Mesendoderm (in vitro differentiated cells): Measurements from ENCODE around the gene RALGPS1.

Experiments used
- DNase-seq: peaks from one replicate; pipeline ENCODE4 v3.0.0; 2013
- H2AK5ac ChIP-seq: 2 replicates; pipeline ENCODE4 v1.6.1; 2013; ENCODE audit warnings: low read length, inconsistent platforms
- H2BK120ac ChIP-seq: 2 replicates; pipeline ENCODE4 v1.6.1; 2013; ENCODE audit warnings: low read depth, mild to moderate bottlenecking, low read length, moderate library complexity, mixed read lengths
- H2BK15ac ChIP-seq: replicated peaks from 2 replicates; pipeline ENCODE4 v1.6.1; 2013; ENCODE audit warnings: low read depth, mild to moderate bottlenecking, moderate library complexity
- H2BK5ac ChIP-seq: 2 replicates; pipeline ENCODE4 v1.6.1; 2013; ENCODE audit warnings: low read length, inconsistent platforms
- H3K18ac ChIP-seq: 2 replicates; pipeline ENCODE4 v1.6.1; 2013; ENCODE audit warnings: mild to moderate bottlenecking, low read length, mixed read lengths
- H3K23ac ChIP-seq: one replicate; pipeline ENCODE4 v1.6.1; 2013; ENCODE audit warnings: low read length
- H3K27ac ChIP-seq: 2 replicates; pipeline ENCODE4 v1.5.1; 2013; ENCODE audit warnings: low read depth, mild to moderate bottlenecking, inconsistent platforms, low read length, moderate library complexity
- H3K27me3 ChIP-seq: 2 replicates; pipeline ENCODE4 v1.6.1; 2013; ENCODE audit warnings: low read length, control low read depth, mild to moderate bottlenecking, inconsistent platforms; ENCODE audit not compliant: insufficient read depth, poor library complexity
- H3K36me3 ChIP-seq: 2 replicates; pipeline ENCODE4 v1.6.1; 2013; ENCODE audit warnings: low read length, inconsistent platforms; ENCODE audit not compliant: control insufficient read depth, insufficient read depth
- H3K4ac ChIP-seq: one replicate; pipeline ENCODE4 v1.6.1; 2013; ENCODE audit warnings: low read depth, mild to moderate bottlenecking, low read length, moderate library complexity
- H3K4me1 ChIP-seq: 2 replicates; pipeline ENCODE4 v1.6.1; 2013; ENCODE audit warnings: low read depth, low read length, inconsistent platforms; ENCODE audit not compliant: control insufficient read depth
- H3K4me2 ChIP-seq: 2 replicates; pipeline ENCODE4 v1.6.1; 2013; ENCODE audit warnings: low read length
- H3K4me3 ChIP-seq: 2 replicates; pipeline ENCODE4 v1.5.1; 2013; ENCODE audit warnings: mild to moderate bottlenecking, low read length
- H3K56ac ChIP-seq: one replicate; pipeline ENCODE4 v1.6.1; 2013; ENCODE audit warnings: low read length
- H3K79me1 ChIP-seq: 2 replicates; pipeline ENCODE4 v1.6.1; 2013; ENCODE audit warnings: low read length, inconsistent platforms
- H3K79me2 ChIP-seq: 2 replicates; pipeline ENCODE4 v1.6.1; 2013; ENCODE audit warnings: mild to moderate bottlenecking, low read length; ENCODE audit not compliant: control insufficient read depth, insufficient read depth
- H3K9ac ChIP-seq: 2 replicates; pipeline ENCODE4 v1.6.1; 2013; ENCODE audit warnings: low read length, inconsistent platforms
- H4K5ac ChIP-seq: one replicate; pipeline ENCODE4 v1.6.1; 2013; ENCODE audit warnings: low read length
- H4K8ac ChIP-seq: one replicate; pipeline ENCODE4 v1.6.1; 2013; ENCODE audit warnings: low read depth, mild to moderate bottlenecking, control low read depth, low read length, moderate library complexity
- whole genome bisulfite sequencing: extraction: QIAGEN DNeasy Blood & Tissue Kit; methylation state at CpG from one replicate; pipeline ENCODE4 v1.1.7; 2013; ENCODE audit warnings: low lambda C conversion rate, missing lambda C conversion rate; ENCODE audit not compliant: insufficient coverage; ENCODE audit errors: extremely low coverage; 5-methylcytosine and 5-hydroxymethylcytosine counted together

Gene RALGPS1

DNA sequence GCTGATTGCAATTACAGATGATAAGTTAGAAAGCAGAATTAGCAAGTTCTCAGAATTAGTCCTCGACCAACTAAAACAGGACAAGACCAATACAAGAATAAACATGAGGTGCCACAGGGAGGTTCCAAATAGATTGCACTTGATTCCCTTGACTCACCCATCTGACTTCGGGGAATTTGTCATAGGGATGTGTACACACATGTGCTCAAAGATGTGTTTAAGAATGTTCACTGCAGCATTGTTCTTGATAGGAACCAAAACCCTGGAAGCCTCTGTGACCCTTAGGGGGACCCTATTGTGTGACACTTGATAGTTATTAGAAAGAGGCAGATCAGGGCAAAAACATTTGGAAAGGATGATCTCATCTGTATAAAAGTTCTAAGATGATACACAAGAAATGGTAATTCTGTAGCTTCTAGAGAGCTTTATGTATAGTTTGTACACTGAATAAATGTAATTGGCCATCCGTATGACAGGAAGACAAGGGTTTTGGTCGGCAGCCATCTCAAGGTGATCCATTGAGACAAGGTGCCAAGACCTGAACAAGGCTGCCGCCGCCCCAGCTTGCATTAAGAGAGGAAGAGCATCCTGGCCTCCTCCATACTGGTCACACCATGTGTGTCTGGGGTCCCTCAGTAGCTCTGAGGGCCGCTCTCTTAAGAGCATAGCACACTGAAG, 301.8 kb downstream of the RALGPS1 start:
- Histone ChIP-seq H3K9ac (no peak overlapping the region), H2AK5ac (no peak overlapping the region), H3K23ac (no peak overlapping the region), H3K4ac (no peak overlapping the region), H2BK120ac (no peak overlapping the region), H3K79me1 (no peaks in the 10 kb centered on the region), H3K4me3 (no peak overlapping the region), H3K4me2 (no peak overlapping the region), H3K27ac (no peak overlapping the region), H2BK5ac (no peak overlapping the region), H2BK15ac (no peak overlapping the region), H3K4me1 (no peaks in the 10 kb centered on the region), H3K56ac (no peak overlapping the region), H4K8ac (no peak overlapping the region), H4K5ac (no peak overlapping the region), H3K27me3 (no peaks in the 10 kb centered on the region), H3K79me2 (no peaks in the 10 kb centered on the region), H3K36me3 (no peaks in the 10 kb centered on the region), H3K18ac (no peak overlapping the region)
- WGBS, result no CpG with 5 or more reads among the region's 7 CpGs
- no peak for DNase-seq

DNA sequence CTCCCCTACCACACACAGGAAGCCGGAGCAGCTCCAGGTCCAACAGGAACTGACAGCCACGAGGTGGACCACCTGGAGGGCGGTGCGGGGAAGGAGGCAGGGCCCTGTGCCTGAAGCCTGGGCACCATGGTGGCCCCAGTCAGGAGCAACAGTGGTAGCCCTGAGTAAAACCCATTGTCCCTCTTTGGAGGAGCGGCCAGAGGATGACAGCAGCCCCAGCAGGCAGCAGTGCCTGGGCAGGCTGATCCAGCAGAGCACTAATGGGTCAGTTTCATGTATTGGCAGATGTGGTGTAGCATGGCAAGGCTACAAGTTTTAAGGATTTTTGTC, 302.3 kb downstream of the RALGPS1 start:
- H2BK15ac ChIP-seq, result no peak overlapping the region
- no peaks in the 10 kb centered on the region for H3K36me3 ChIP-seq
- H2AK5ac ChIP-seq, result no peak overlapping the region
- no CpG with 5 or more reads among the region's 5 CpGs for WGBS
- no peak overlapping the region for H3K4ac ChIP-seq
- H3K18ac ChIP-seq, result no peak overlapping the region
- no peaks in the 10 kb centered on the region for H3K27me3 ChIP-seq
- DNase-seq, result no peak
- no peaks in the 10 kb centered on the region for H3K79me2 ChIP-seq
- H3K27ac ChIP-seq, result no peak overlapping the region
- H3K4me3 ChIP-seq, result no peak overlapping the region
- H3K79me1 ChIP-seq, result no peaks in the 10 kb centered on the region
- H4K5ac ChIP-seq, result no peak overlapping the region
- no peak overlapping the region for H3K23ac ChIP-seq
- no peak overlapping the region for H4K8ac ChIP-seq
- H2BK120ac ChIP-seq, result no peak overlapping the region
- no peaks in the 10 kb centered on the region for H3K4me1 ChIP-seq
- no peak overlapping the region for H2BK5ac ChIP-seq
- no peak overlapping the region for H3K9ac ChIP-seq
- no peak overlapping the region for H3K4me2 ChIP-seq
- no peak overlapping the region for H3K56ac ChIP-seq

DNA sequence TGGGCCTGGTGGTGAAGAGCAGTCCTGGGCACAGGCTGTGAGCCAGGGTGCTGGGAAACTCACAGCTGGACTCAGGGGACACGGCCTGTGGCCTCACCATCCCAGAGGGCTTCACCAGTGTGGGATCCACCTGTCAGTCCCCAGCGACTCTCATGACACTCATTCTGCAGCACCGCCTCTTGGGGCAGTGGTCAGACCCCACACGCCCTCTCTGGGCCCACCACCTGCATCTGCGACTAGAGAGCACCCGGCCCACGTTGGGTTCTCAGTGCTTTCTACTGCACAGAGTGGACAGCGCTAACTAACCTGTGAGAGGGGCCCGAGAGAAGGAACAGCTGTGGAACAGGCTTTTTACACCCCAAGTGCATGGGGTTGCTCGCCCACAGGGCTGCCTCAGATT, 304.2 kb downstream of the RALGPS1 start:
- Histone ChIP-seq H4K8ac (no peak overlapping the region), H4K5ac (no peak overlapping the region), H3K23ac (no peak overlapping the region), H3K4ac (no peak overlapping the region), H3K4me3 (no peak overlapping the region), H3K79me1 (no peaks in the 10 kb centered on the region), H3K18ac (no peak overlapping the region), H3K4me1 (no peaks in the 10 kb centered on the region), H2BK15ac (no peak overlapping the region), H2AK5ac (no peak overlapping the region), H3K79me2 (no peaks in the 10 kb centered on the region), H3K27me3 (no peaks in the 10 kb centered on the region), H3K9ac (no peak overlapping the region), H3K56ac (no peak overlapping the region), H3K4me2 (no peak overlapping the region), H3K27ac (no peak overlapping the region), H2BK120ac (no peak overlapping the region), H2BK5ac (no peak overlapping the region), H3K36me3 (no peaks in the 10 kb centered on the region)
- no peak for DNase-seq
- WGBS, result no CpG with 5 or more reads among the region's 10 CpGs

- H2BK15ac ChIP-seq, result no peak overlapping the region
- H3K27ac ChIP-seq, result no peak overlapping the region
- H3K36me3 ChIP-seq, result no peaks in the 10 kb centered on the region
- H3K18ac ChIP-seq, result no peak overlapping the region
- no peak overlapping the region for H3K4ac ChIP-seq
- no peak overlapping the region for H3K4me3 ChIP-seq
- H2BK120ac ChIP-seq, result no peak overlapping the region
- no peak overlapping the region for H4K8ac ChIP-seq
- no peak overlapping the region for H3K9ac ChIP-seq
- H4K5ac ChIP-seq, result no peak overlapping the region
- H2BK5ac ChIP-seq, result no peak overlapping the region
- DNase-seq, result no peak
- H3K27me3 ChIP-seq, result no peaks in the 10 kb centered on the region
- no peaks in the 10 kb centered on the region for H3K4me1 ChIP-seq
- no peaks in the 10 kb centered on the region for H3K79me2 ChIP-seq
- no peak overlapping the region for H3K56ac ChIP-seq
- no peaks in the 10 kb centered on the region for H3K79me1 ChIP-seq
- WGBS, result no CpG with 5 or more reads among the region's 6 CpGs
- H2AK5ac ChIP-seq, result no peak overlapping the region
- no peak overlapping the region for H3K4me2 ChIP-seq
- no peak overlapping the region for H3K23ac ChIP-seq
Observed at GRCh38 chr9:127219520-127219919, 304.9 kb downstream of the RALGPS1 start.

- H3K27me3 ChIP-seq, result peaks cover 5% of the 10 kb centered on the region
- H3K27ac ChIP-seq, result no peak overlapping the region
- no peak overlapping the region for H3K56ac ChIP-seq
- H3K4ac ChIP-seq, result no peak overlapping the region
- no peak overlapping the region for H3K23ac ChIP-seq
- no peak overlapping the region for H2BK120ac ChIP-seq
- H3K36me3 ChIP-seq, result no peaks in the 10 kb centered on the region
- no peak overlapping the region for H3K18ac ChIP-seq
- no CpG with 5 or more reads among the region's 2 CpGs for WGBS
- no peak overlapping the region for H4K5ac ChIP-seq
- H3K4me2 ChIP-seq, result no peak overlapping the region
- H3K4me1 ChIP-seq, result no peaks in the 10 kb centered on the region
- no peak overlapping the region for H2BK15ac ChIP-seq
- no peak overlapping the region for H2BK5ac ChIP-seq
- no peak overlapping the region for H3K9ac ChIP-seq
- no peak for DNase-seq
- no peaks in the 10 kb centered on the region for H3K79me2 ChIP-seq
- no peak overlapping the region for H3K4me3 ChIP-seq
- H3K79me1 ChIP-seq, result no peaks in the 10 kb centered on the region
- no peak overlapping the region for H2AK5ac ChIP-seq
- no peak overlapping the region for H4K8ac ChIP-seq
Observed at GRCh38 chr9:127221695-127222094, 307.1 kb downstream of the RALGPS1 start.

GRCh38 chr9:127222388-127223095, 308.0 kb downstream of the RALGPS1 start:
- DNase-seq, result no peak
- Histone ChIP-seq H2AK5ac (no peak overlapping the region), H3K4me1 (no peaks in the 10 kb centered on the region), H2BK15ac (no peak overlapping the region), H4K8ac (no peak overlapping the region), H3K56ac (no peak overlapping the region), H3K79me1 (no peaks in the 10 kb centered on the region), H2BK120ac (no peak overlapping the region), H3K9ac (no peak overlapping the region), H3K27ac (no peak overlapping the region), H2BK5ac (no peak overlapping the region), H3K4ac (no peak overlapping the region), H3K18ac (no peak overlapping the region), H3K27me3 (peaks cover 7% of the 10 kb centered on the region), H3K79me2 (no peaks in the 10 kb centered on the region), H3K4me3 (no peak overlapping the region), H3K36me3 (no peaks in the 10 kb centered on the region), H3K23ac (no peak overlapping the region), H4K5ac (no peak overlapping the region), H3K4me2 (no peak overlapping the region)
- no CpG with 5 or more reads among the region's 15 CpGs for WGBS
